Esophagus squamous epithelium (tissue), 5 donors: ENCODE measurements around the gene RELN. TPM values are rescaled to one million over a fixed set of nuclear protein-coding genes. Genes with fewer than 3 reads are reported as not detected.

Source experiments
- DNase-seq: peaks from one replicate; lab custom pipeline; 2025; lab: John Stamatoyannopoulos, UW
- H3K27ac ChIP-seq, 4 donors: fragments of 200-600 bp; sonication (generic); one replicate each; pipeline ENCODE4 v1.5.1; 2016 to 2019; ENCODE audit warnings: mild to moderate bottlenecking in 1 of 4
- H3K27me3 ChIP-seq, 4 donors: fragments of 200-600 bp; sonication (generic); 1 replicate in 3 of 4; 2 replicates in 1 of 4; pipeline versions ENCODE4 v1.5.1 to v1.6.0; 2017 to 2021; ENCODE audit warnings: antibody characterized with exemption in 1 of 4
- H3K36me3 ChIP-seq, 3 donors: fragments of 200-600 bp; sonication (generic); one replicate each; pipeline ENCODE4 v1.5.1; 2016 to 2019
- H3K4me1 ChIP-seq, 3 donors: fragments of 200-600 bp; sonication (generic); one replicate each; pipeline ENCODE4 v1.5.1; 2017 to 2019
- H3K4me3 ChIP-seq, 4 donors: fragments of 200-600 bp; sonication (generic); 1 replicate in 3 of 4; 2 replicates in 1 of 4; pipeline ENCODE4 v1.5.1; 2016 to 2019; ENCODE audit warnings: mild to moderate bottlenecking in 2 of 4, moderate library complexity in 1 of 4
- H3K9me3 ChIP-seq, 3 donors: fragments of 200-600 bp; sonication (generic); one replicate each; pipeline ENCODE4 v1.5.1; 2016 to 2019
- POLR2A ChIP-seq, 4 donors: fragments of 450-650 bp; IDR thresholded peaks; one replicate each; pipeline ENCODE4 v1.6.1; 2017; ENCODE audit warnings: antibody characterized with exemption in 4 of 4, mild to moderate bottlenecking in 4 of 4, moderate library complexity in 3 of 4
- WGBS, 2 donors: methylation state at CpG; one replicate each; pipeline ENCODE4 v1.1.5; 2018; 5-methylcytosine and 5-hydroxymethylcytosine counted together
- intact Hi-C: fragments of 100-400 bp; cut with DNase I; formaldehyde crosslinking; loops from one replicate; pipeline ENCODE4 v1.15.0; 2022
- total RNA-seq, 4 donors: library from RNA; depleted of rRNA; stranded (reverse); fragments of >200 nt; gene quantifications; one replicate each; pipeline ENCODE4 v1.1.0, GENCODE V29; 2016
- TF ChIP-seq, protein P1 (sequence below), 6 experiments: fragments of 450-650 bp in 4 of 6; fragments of 200-600 bp in 2 of 6; sonication (generic) in 2 of 6; IDR thresholded peaks; one replicate each; pipeline ENCODE4 v1.5.1; 2016 to 2019; ENCODE audit warnings: antibody characterized with exemption in 6 of 6, mild to moderate bottlenecking in 4 of 6, moderate library complexity in 4 of 6
- donor health status: DM: yes; HTN: yes; CAD: no.

Gene RELN
- total RNA-seq, 4 donors from 2014 or later = 0.68 to 6.5 (median 1.00) TPM

DNA sequence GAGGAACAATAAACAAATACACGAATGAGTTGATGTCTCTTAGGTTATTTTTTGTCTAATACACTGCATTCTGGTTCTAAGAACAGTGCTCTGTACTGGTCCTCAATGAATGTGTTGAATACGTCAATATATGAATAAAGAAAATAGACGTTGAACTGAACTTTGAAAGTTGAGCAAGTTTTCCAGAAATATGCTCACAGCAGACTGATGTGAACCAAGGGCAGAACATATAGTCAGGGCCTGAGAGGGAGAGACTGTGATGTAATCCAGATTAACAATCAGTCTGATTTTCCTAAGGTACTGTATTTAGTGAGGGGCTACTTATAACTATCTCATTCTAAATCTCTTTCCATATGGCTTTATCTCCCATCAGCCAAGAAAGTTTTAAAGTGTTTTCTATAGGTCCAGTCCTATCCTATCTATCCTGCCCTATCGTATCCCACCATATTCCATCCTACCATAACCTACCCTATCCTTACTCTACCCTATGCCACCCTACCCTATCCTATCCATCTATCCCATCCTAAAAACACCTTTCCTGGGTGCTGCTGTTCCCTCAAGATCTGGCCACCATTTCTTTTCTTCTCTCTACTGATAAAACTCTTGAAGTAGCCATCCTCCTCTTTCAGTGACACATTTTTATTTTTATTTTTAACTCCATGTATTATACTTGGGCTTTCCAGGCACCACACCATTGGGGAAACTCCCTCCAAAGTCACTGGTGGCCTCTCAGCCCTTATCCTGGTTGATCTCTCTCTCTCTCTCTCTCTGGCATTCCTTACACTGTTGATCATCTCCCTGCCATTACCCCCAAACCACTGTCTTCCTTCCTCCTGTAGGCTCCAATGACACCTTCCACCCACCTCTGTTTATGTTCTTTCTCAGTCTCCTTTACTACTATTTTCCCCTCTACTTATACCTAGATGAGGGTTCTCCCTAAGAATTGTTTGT lies 331.1 kb downstream of the RELN start:
- Histone ChIP-seq H3K4me1 (no peaks in the 10 kb centered on the region), H3K27me3 (no peaks in the 10 kb centered on the region), H3K4me3 (no peak overlapping the region), H3K36me3 (no peaks in the 10 kb centered on the region), H3K27ac (no peak overlapping the region), H3K9me3 (no peaks in the 10 kb centered on the region)
- intact Hi-C loops = no loop called here
- WGBS, 2 donors = 69 to 74% methylated on average over 4 of the region's 4 CpGs
- no peak for DNase-seq
- TF ChIP-seq POLR2A (IDR thresholded peaks at IDR 0.05) = no peak
- TF ChIP-seq, protein P1, sequence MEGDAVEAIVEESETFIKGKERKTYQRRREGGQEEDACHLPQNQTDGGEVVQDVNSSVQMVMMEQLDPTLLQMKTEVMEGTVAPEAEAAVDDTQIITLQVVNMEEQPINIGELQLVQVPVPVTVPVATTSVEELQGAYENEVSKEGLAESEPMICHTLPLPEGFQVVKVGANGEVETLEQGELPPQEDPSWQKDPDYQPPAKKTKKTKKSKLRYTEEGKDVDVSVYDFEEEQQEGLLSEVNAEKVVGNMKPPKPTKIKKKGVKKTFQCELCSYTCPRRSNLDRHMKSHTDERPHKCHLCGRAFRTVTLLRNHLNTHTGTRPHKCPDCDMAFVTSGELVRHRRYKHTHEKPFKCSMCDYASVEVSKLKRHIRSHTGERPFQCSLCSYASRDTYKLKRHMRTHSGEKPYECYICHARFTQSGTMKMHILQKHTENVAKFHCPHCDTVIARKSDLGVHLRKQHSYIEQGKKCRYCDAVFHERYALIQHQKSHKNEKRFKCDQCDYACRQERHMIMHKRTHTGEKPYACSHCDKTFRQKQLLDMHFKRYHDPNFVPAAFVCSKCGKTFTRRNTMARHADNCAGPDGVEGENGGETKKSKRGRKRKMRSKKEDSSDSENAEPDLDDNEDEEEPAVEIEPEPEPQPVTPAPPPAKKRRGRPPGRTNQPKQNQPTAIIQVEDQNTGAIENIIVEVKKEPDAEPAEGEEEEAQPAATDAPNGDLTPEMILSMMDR (IDR thresholded peaks at IDR 0.05) = no peak

DNA sequence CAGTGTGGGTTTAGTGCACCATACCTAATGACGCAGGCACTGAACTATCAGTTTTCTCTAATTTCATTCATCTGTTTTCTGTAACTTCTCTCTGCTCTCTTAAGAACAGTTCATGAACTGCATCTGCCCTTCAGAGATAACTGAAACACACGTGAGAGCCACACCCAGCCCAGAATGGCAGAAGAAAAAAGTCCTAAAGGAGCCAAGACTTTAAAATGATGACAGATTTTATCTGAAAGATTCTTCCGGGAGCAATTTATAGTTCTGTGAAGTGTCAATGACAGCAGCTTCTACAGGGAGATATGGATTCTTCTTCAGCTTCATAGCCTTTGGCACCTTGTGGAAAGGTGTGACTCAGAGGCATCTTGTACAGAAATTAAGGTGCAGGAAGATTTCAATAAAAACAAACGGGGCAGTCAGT lies 332.0 kb downstream of the RELN start:
- Histone ChIP-seq H3K4me1 (no peaks in the 10 kb centered on the region), H3K27me3 (no peaks in the 10 kb centered on the region), H3K9me3 (no peaks in the 10 kb centered on the region), H3K4me3 (no peak overlapping the region), H3K27ac (no peak overlapping the region), H3K36me3 (no peaks in the 10 kb centered on the region)
- no peak for DNase-seq
- intact Hi-C loops = no loop called here
- 44 to 45% methylated on average over 4 of the region's 4 CpGs for WGBS, 2 donors
- TF ChIP-seq, protein P1 (IDR thresholded peaks at IDR 0.05) = no peak
- no peak for TF ChIP-seq POLR2A (IDR thresholded peaks at IDR 0.05)

DNA sequence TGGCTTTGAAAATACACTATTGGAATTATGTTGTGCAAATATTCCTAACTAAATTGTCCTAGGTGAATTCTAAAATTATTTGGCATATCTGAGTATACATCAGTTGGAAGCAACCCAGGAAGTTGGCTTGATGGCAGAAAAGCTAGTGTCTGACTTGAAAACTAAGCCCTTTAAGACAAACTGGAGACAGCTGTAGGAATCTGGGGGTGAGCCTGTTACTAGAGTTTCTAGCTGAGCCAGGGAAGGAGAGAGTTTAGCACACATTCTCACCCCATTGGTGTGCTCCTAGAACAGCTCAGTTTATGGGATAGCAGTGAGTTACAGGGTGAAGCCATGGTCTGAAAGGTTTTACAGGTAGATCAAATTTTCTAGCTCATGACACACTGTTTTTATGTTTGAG lies 333.2 kb downstream of the RELN start:
- H3K27ac ChIP-seq = no peak overlapping the region
- TF ChIP-seq, protein P1 (IDR thresholded peaks at IDR 0.05) = no peak
- no peak for TF ChIP-seq POLR2A (IDR thresholded peaks at IDR 0.05)
- intact Hi-C loops = no loop called here
- no peak overlapping the region for H3K4me3 ChIP-seq
- no peaks in the 10 kb centered on the region for H3K4me1 ChIP-seq
- H3K9me3 ChIP-seq = no peaks in the 10 kb centered on the region
- no peaks in the 10 kb centered on the region for H3K36me3 ChIP-seq
- no peak for DNase-seq
- H3K27me3 ChIP-seq = no peaks in the 10 kb centered on the region

DNA sequence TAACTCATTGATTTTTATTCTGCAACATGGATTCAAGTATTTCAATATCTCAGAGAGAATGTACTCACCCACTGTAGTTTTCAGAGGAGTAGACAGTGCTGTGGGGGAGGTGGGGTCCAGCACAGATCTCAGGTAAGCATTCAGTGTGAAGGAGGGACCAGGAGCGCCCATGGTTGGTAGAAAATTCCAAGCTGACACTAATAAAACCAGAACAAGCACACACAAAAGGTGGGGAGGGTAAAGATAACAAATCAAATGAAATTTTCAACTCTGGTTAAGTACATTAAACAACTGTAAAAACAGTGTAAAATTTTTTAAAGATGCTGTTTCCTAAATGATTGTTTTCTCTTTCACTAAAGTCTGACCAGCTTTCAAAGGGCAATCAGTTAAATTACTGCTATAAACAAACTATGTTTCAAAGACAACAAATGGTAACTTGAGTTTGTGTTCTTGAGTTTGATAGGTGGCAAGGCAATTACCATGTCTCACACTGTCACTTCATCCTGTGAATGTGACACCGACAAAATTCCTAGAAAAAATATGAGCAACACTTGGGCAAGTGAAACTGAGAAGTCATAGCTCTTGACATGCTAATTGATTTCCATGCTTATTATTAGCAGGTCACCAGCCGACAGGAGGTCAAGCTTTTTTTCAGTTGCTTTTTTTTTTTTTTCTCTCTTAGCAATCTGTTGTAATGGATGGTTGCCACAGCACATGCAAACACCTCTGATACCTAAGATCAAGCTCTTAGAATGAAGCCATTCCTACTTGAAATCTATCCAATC lies 337.7 kb downstream of the RELN start:
- no peaks in the 10 kb centered on the region for H3K36me3 ChIP-seq
- no peak overlapping the region for H3K27ac ChIP-seq
- 9 to 24% methylated on average over 3 of the region's 3 CpGs for WGBS, 2 donors
- peaks cover 0 to 11% (median 0%) of the 10 kb centered on the region in 3 donors for H3K9me3 ChIP-seq
- H3K4me1 ChIP-seq = no peaks in the 10 kb centered on the region
- TF ChIP-seq, protein P1 (IDR thresholded peaks at IDR 0.05) = no peak
- no peak for TF ChIP-seq POLR2A (IDR thresholded peaks at IDR 0.05)
- intact Hi-C loops = no loop called here
- no peak overlapping the region for H3K4me3 ChIP-seq
- H3K27me3 ChIP-seq = no peaks in the 10 kb centered on the region
- DNase-seq = no peak

DNA sequence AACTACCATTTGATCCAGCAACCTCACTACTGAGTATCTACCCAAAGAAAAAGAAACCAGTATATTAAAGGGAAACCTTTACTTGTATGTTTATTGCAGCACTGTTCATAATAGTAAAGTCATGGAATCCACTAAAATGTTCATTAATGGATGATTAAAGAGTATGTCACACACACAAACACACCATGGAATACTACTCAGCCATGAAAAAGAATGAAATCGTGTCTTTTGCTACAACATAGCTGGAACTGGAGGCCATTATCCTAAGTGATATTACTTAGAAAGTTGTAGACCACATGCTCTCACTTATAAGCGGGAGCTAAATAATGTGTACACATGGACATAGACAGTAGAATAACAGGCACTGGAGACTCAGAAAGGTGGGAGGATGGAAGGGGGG lies 340.4 kb downstream of the RELN start:
- no peak overlapping the region for H3K4me3 ChIP-seq
- WGBS, 2 donors = 78 to 84% methylated on average over 2 of the region's 2 CpGs
- intact Hi-C loops = no loop called here
- no peaks in the 10 kb centered on the region for H3K27me3 ChIP-seq
- H3K4me1 ChIP-seq = no peaks in the 10 kb centered on the region
- H3K9me3 ChIP-seq = peaks cover 0 to 11% (median 0%) of the 10 kb centered on the region in 3 donors
- no peak for DNase-seq
- TF ChIP-seq, protein P1 (IDR thresholded peaks at IDR 0.05) = no peak
- no peak for TF ChIP-seq POLR2A (IDR thresholded peaks at IDR 0.05)
- H3K27ac ChIP-seq = no peak overlapping the region
- no peaks in the 10 kb centered on the region for H3K36me3 ChIP-seq
